Stimulated activated CD4-positive, alpha-beta T cell treated with anti-CD3 and anti-CD28 coated beads, Interleukin-2, amount 100 ng/mL, for 4 hours (primary cell): ENCODE results near the gene MFRP.

ENCODE experiments used
- DNase-seq: peaks from one replicate; pipeline ENCODE4 v3.0.0-alpha.2; 2020; ENCODE audit warnings: low read depth

MFRP gene

DNA sequence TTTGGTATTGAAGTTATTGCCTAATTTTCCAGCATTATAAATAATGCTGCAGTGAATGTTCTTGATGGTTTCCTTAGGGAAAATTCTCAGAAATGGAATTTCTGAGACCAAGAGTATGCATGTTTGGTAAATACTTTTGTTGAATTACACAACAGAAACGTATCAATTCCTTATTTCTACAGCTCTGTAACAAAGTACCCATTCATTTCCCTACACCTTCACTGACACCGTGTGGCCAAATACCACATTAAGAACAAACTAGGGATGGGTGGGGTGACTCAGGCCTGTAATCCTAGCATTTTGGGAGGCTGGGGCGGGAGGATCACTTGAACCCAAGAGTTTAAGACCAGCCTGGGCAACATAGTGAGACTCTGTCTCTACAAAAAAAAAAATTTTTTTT is 51.3 kb downstream of the MFRP start:
- DNase-seq = no peak

DNA sequence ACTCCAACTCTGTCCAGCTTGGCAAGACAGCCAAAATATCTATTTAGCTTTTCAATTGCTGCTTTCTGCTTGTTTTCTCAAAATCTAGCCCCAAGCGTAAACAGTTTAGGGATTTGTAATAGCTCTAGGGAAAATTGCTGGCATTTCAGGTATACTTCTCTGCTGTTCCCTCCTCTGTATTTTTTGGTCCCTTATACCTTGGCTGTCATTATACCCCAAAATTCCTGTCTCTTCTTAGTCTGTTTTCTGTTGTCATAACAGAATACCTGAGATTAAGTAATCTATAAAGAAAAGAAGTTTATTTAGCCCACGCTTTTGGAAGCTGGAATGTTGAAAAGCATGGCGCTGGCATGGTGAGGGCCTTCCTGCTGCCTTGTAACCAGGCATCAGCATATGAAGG is 53.0 kb downstream of the MFRP start:
- no peak for DNase-seq

DNA sequence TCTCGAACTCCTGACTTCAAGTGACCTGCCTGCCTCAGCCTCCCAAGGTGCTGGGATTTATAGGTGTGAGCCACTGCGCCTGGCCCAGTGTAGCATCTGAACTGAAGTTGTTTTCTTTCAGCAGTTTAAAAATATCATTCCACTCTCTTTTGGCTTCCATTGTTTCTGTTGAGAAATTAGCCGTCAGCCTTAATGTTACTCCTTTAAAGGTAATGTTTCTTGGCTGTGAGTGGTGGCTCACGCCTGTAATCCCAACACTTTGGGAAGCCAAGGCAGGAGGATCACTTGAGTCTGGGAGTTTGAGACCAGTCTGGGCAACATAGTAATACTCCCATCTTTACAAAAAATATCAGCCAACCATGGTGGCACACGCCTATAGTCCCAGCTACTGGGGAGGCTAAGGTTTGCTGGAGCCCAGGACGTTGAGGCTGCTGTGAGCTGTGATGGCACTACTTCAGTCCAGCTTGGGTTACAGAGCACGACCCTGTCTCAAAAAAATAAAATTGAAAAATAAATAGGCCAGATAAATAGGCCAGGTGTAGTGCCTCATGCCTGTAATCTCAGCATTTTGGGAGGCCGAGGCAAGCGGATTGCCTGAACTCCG is 55.5 kb downstream of the MFRP start:
- DNase-seq = no peak
